HG02870 (cell line): Measurements from ENCODE around the gene NHLH1.

Experiments
- ATAC-seq: cut with Tn5 transposase; IDR thresholded peaks from one replicate; pipeline ENCODE4 v1.9.1; 2021; ENCODE audit warnings: mild to moderate bottlenecking, moderate library complexity; ENCODE audit not compliant: unreplicated experiment

Gene NHLH1

GRCh38 chr1:160366731-160367515 lies at the start of gene NHLH1:
NHLH1 (plus strand) TSS chr1:160367071; CDS start chr1:160370732, 3,661 bp downstream.
- no peak for ATAC-seq

GRCh38 chr1:160322831-160323230 lies 44.0 kb upstream of the NHLH1 start:
- ATAC-seq, result no peak

GRCh38 chr1:160325252-160325651 lies 41.6 kb upstream of the NHLH1 start:
- no peak for ATAC-seq

- ATAC-seq, result no peak
Measured at GRCh38 chr1:160326418-160326817, 40.5 kb upstream of the NHLH1 start.

GRCh38 chr1:160328184-160328583 lies 38.7 kb upstream of the NHLH1 start:
- ATAC-seq, result no peak

- ATAC-seq, result no peak
Measured at GRCh38 chr1:160330119-160330518, 36.8 kb upstream of the NHLH1 start.

- ATAC-seq, result no peak
Measured at GRCh38 chr1:160332516-160332915, 34.4 kb upstream of the NHLH1 start.

GRCh38 chr1:160338580-160338979 lies 28.3 kb upstream of the NHLH1 start:
- ATAC-seq, result no peak

- no peak for ATAC-seq
Measured at GRCh38 chr1:160340146-160340545, 26.7 kb upstream of the NHLH1 start.

GRCh38 chr1:160340866-160341265 lies 26.0 kb upstream of the NHLH1 start:
- no peak for ATAC-seq

GRCh38 chr1:160342526-160342925 lies 24.3 kb upstream of the NHLH1 start:
- no peak for ATAC-seq

- ATAC-seq, result peak; percentile 91
Measured at GRCh38 chr1:160342953-160343869, 23.7 kb upstream of the NHLH1 start, which contains the start of the genes COPA and NCSTN. COPA (minus strand) TSS chr1:160343250; CDS start chr1:160343170, 80 bp downstream. NCSTN (plus strand) TSS chr1:160343383; CDS start chr1:160343397, 14 bp downstream.

- ATAC-seq, result no peak
Measured at GRCh38 chr1:160344241-160344640, 22.6 kb upstream of the NHLH1 start.

- ATAC-seq, result no peak
Measured at GRCh38 chr1:160344936-160345335, 21.9 kb upstream of the NHLH1 start.

- no peak for ATAC-seq
Measured at GRCh38 chr1:160346463-160346862, 20.4 kb upstream of the NHLH1 start.

- ATAC-seq, result peak; percentile 37
Measured at GRCh38 chr1:160346958-160347357, 19.9 kb upstream of the NHLH1 start.

GRCh38 chr1:160351629-160352028 lies 15.2 kb upstream of the NHLH1 start:
- no peak for ATAC-seq

- no peak for ATAC-seq
Measured at GRCh38 chr1:160352555-160352954, 14.3 kb upstream of the NHLH1 start.

GRCh38 chr1:160353223-160353622 lies 13.6 kb upstream of the NHLH1 start:
- ATAC-seq, result no peak

GRCh38 chr1:160354388-160354985 lies 12.4 kb upstream of the NHLH1 start:
- ATAC-seq, result no peak

GRCh38 chr1:160357286-160358002 lies 9.4 kb upstream of the NHLH1 start:
- ATAC-seq, result no peak
